ENCODE data around the gene CES2. TPM values are rescaled to one million over a fixed set of nuclear protein-coding genes. Genes with fewer than 3 reads are reported as not detected.

The CES2 gene
- total RNA-seq, 1 experiment from 2014 or later = 21.9 TPM

- H3K9me3 ChIP-seq (replicated peaks) = no peaks in the 10 kb centered on the region
- peaks cover 14% of the 10 kb centered on the region for H3K4me1 ChIP-seq (replicated peaks)
- H3K27me3 ChIP-seq (replicated peaks) = no peaks in the 10 kb centered on the region
- H3K4me3 ChIP-seq = no peak overlapping the region
- DNase-seq (ENCODE audit: low read depth in 1 of 2, low spot score in 2 of 2) = no peak
- H3K36me3 ChIP-seq = no peaks in the 10 kb centered on the region
- no peak overlapping the region for H3K27ac ChIP-seq
Observed at GRCh38 chr16:66906916-66907836, 28.1 kb upstream of the CES2 start.

GRCh38 chr16:66908116-66908515 is 27.2 kb upstream of the CES2 start:
- Histone ChIP-seq H3K27me3 (replicated peaks) (no peaks in the 10 kb centered on the region), H3K4me1 (replicated peaks) (peaks cover 14% of the 10 kb centered on the region), H3K36me3 (no peaks in the 10 kb centered on the region), H3K9me3 (replicated peaks) (no peaks in the 10 kb centered on the region), H3K4me3 (no peak overlapping the region), H3K27ac (no peak overlapping the region)
- no peak for DNase-seq (ENCODE audit: low read depth in 1 of 2, low spot score in 2 of 2)

GRCh38 chr16:66908762-66909559 is 26.4 kb upstream of the CES2 start:
- Histone ChIP-seq H3K27ac (no peak overlapping the region), H3K27me3 (replicated peaks) (no peaks in the 10 kb centered on the region), H3K4me3 (no peak overlapping the region), H3K9me3 (replicated peaks) (no peaks in the 10 kb centered on the region), H3K4me1 (replicated peaks) (peaks cover 14% of the 10 kb centered on the region), H3K36me3 (no peaks in the 10 kb centered on the region)
- no peak for DNase-seq (ENCODE audit: low read depth in 1 of 2, low spot score in 2 of 2)

- Histone ChIP-seq H3K27ac (no peak overlapping the region), H3K9me3 (replicated peaks) (no peaks in the 10 kb centered on the region), H3K36me3 (no peaks in the 10 kb centered on the region), H3K4me3 (no peak overlapping the region), H3K4me1 (replicated peaks) (peaks cover 5% of the 10 kb centered on the region), H3K27me3 (replicated peaks) (no peaks in the 10 kb centered on the region)
- DNase-seq (ENCODE audit: low read depth in 1 of 2, low spot score in 2 of 2) = no peak
Observed at GRCh38 chr16:66910175-66910940, 25.0 kb upstream of the CES2 start.

GRCh38 chr16:66911112-66911511 is 24.2 kb upstream of the CES2 start:
- no peak for DNase-seq (ENCODE audit: low read depth in 1 of 2, low spot score in 2 of 2)

GRCh38 chr16:66911801-66912200 is 23.5 kb upstream of the CES2 start:
- DNase-seq (ENCODE audit: low read depth in 1 of 2, low spot score in 2 of 2) = no peak
- Histone ChIP-seq H3K9me3 (replicated peaks) (no peaks in the 10 kb centered on the region), H3K4me3 (no peak overlapping the region), H3K36me3 (no peaks in the 10 kb centered on the region), H3K27ac (no peak overlapping the region), H3K27me3 (replicated peaks) (0 out of 2 replicates have a peak, but pooled peaks cover 2% of the 10 kb centered on the region), H3K4me1 (replicated peaks) (no peaks in the 10 kb centered on the region)

More at GRCh38 chr16:66911112-66911511, 24.2 kb upstream of the CES2 start:
- no peaks in the 10 kb centered on the region for H3K4me1 ChIP-seq (replicated peaks)
- H3K27me3 ChIP-seq (replicated peaks) = no peaks in the 10 kb centered on the region
- H3K36me3 ChIP-seq = no peaks in the 10 kb centered on the region
- no peak overlapping the region for H3K4me3 ChIP-seq
- H3K27ac ChIP-seq = no peak overlapping the region
- no peaks in the 10 kb centered on the region for H3K9me3 ChIP-seq (replicated peaks)

- no peak overlapping the region for H3K27ac ChIP-seq
Observed at GRCh38 chr16:66913081-66913480, 22.2 kb upstream of the CES2 start.

GRCh38 chr16:66913711-66914110 is 21.6 kb upstream of the CES2 start:
- 0 out of 2 replicates have a peak, but pooled peaks cover 2% of the 10 kb centered on the region for H3K27me3 ChIP-seq (replicated peaks)
- H3K27ac ChIP-seq = no peak overlapping the region
- H3K36me3 ChIP-seq = no peaks in the 10 kb centered on the region
- no peak for DNase-seq (ENCODE audit: low read depth in 1 of 2, low spot score in 2 of 2)
- no peaks in the 10 kb centered on the region for H3K4me1 ChIP-seq (replicated peaks)
- no peaks in the 10 kb centered on the region for H3K9me3 ChIP-seq (replicated peaks)
- no peak overlapping the region for H3K4me3 ChIP-seq

More at GRCh38 chr16:66913081-66913480, 22.2 kb upstream of the CES2 start:
- no peak for DNase-seq (ENCODE audit: low read depth in 1 of 2, low spot score in 2 of 2)
- Histone ChIP-seq H3K27me3 (replicated peaks) (0 out of 2 replicates have a peak, but pooled peaks cover 2% of the 10 kb centered on the region), H3K4me3 (no peak overlapping the region), H3K36me3 (no peaks in the 10 kb centered on the region), H3K9me3 (replicated peaks) (no peaks in the 10 kb centered on the region), H3K4me1 (replicated peaks) (no peaks in the 10 kb centered on the region)

GRCh38 chr16:66914541-66914940 is 20.8 kb upstream of the CES2 start:
- Histone ChIP-seq H3K36me3 (no peaks in the 10 kb centered on the region), H3K4me3 (no peak overlapping the region), H3K27ac (no peak overlapping the region), H3K4me1 (replicated peaks) (no peaks in the 10 kb centered on the region), H3K27me3 (replicated peaks) (0 out of 2 replicates have a peak, but pooled peaks cover 2% of the 10 kb centered on the region), H3K9me3 (replicated peaks) (no peaks in the 10 kb centered on the region)
- no peak for DNase-seq (ENCODE audit: low read depth in 1 of 2, low spot score in 2 of 2)

- no peak overlapping the region for H3K27ac ChIP-seq
- H3K9me3 ChIP-seq (replicated peaks) = no peaks in the 10 kb centered on the region
- H3K4me3 ChIP-seq = no peak overlapping the region
- H3K36me3 ChIP-seq = no peaks in the 10 kb centered on the region
- DNase-seq (ENCODE audit: low read depth in 1 of 2, low spot score in 2 of 2) = no peak
- H3K27me3 ChIP-seq (replicated peaks) = 0 out of 2 replicates have a peak, but pooled peaks cover 2% of the 10 kb centered on the region
- no peaks in the 10 kb centered on the region for H3K4me1 ChIP-seq (replicated peaks)
Observed at GRCh38 chr16:66915041-66915440, 20.3 kb upstream of the CES2 start.

GRCh38 chr16:66916518-66916917 is 18.8 kb upstream of the CES2 start:
- no peaks in the 10 kb centered on the region for H3K9me3 ChIP-seq (replicated peaks)
- H3K27me3 ChIP-seq (replicated peaks) = 0 out of 2 replicates have a peak, but pooled peaks cover 2% of the 10 kb centered on the region
- no peak overlapping the region for H3K4me3 ChIP-seq
- no peaks in the 10 kb centered on the region for H3K4me1 ChIP-seq (replicated peaks)
- no peak for DNase-seq (ENCODE audit: low read depth in 1 of 2, low spot score in 2 of 2)
- H3K36me3 ChIP-seq = no peaks in the 10 kb centered on the region
- no peak overlapping the region for H3K27ac ChIP-seq

GRCh38 chr16:66917741-66918140 is 17.6 kb upstream of the CES2 start:
- no peak for DNase-seq (ENCODE audit: low read depth in 1 of 2, low spot score in 2 of 2)
- H3K36me3 ChIP-seq = no peaks in the 10 kb centered on the region
- H3K9me3 ChIP-seq (replicated peaks) = no peaks in the 10 kb centered on the region
- no peaks in the 10 kb centered on the region for H3K4me1 ChIP-seq (replicated peaks)
- 0 out of 2 replicates have a peak, but pooled peaks cover 2% of the 10 kb centered on the region for H3K27me3 ChIP-seq (replicated peaks)
- no peak overlapping the region for H3K4me3 ChIP-seq
- H3K27ac ChIP-seq = no peak overlapping the region

GRCh38 chr16:66918355-66918754 is 17.0 kb upstream of the CES2 start:
- H3K9me3 ChIP-seq (replicated peaks) = no peaks in the 10 kb centered on the region
- no peaks in the 10 kb centered on the region for H3K4me1 ChIP-seq (replicated peaks)
- H3K27ac ChIP-seq = no peak overlapping the region
- H3K36me3 ChIP-seq = no peaks in the 10 kb centered on the region
- H3K27me3 ChIP-seq (replicated peaks) = 0 out of 2 replicates have a peak, but pooled peaks cover 2% of the 10 kb centered on the region
- DNase-seq (ENCODE audit: low read depth in 1 of 2, low spot score in 2 of 2) = no peak
- no peak overlapping the region for H3K4me3 ChIP-seq

Data from SJSA1 (cell line).